SH-SY5Y (cell line): ENCODE data around the gene METAP2.

Source experiments
- GATA2 ChIP-seq: IDR thresholded peaks from 2 replicates; pipeline ENCODE4 v1.6.1; 2011; ENCODE audit warnings: mild to moderate bottlenecking, low read depth, low read length
- GATA3 ChIP-seq: IDR thresholded peaks from 2 replicates; pipeline ENCODE4 v1.6.1; 2011; ENCODE audit warnings: low read depth, mild to moderate bottlenecking, low read length, moderate library complexity

DNA sequence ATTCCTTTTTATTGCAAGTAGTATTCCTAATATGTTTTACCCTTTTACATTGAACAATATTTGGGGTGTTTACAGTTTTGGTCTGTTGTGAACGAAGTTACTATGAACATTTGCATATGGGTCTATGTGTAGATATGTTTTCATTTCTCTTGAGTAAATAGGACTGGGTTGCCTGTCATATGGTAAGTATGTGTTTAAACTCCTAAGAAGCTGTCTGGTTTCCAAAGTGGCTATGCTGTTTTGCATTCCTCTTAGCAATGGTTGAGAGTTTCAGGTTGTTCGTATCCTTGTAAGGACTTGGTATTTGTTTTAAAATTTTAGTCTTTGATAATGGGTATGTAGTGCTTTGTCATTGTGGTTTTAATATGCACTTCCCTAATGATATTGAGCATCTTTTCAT lies 6.3 kb downstream of the METAP2 start:
- TF ChIP-seq GATA2 (no peak), GATA3 (no peak)
